Epithelial cell of proximal tubule (primary cell): Measurements from ENCODE around the gene CPLANE2. TPM values are rescaled to one million over a fixed set of nuclear protein-coding genes. Genes with fewer than 3 reads are reported as not detected.
"Not testable (repeated sequence)": the region's sequence is repeated elsewhere in the genome, so short reads cannot be mapped to it uniquely, and the experiment has no call there.

Source experiments
- DNase-seq: peaks from one replicate; pipeline ENCODE4 v3.0.0-alpha.2; 2011; ENCODE audit warnings: low read depth
- H3K4me3 ChIP-seq: 2 replicates; pipeline ENCODE4 v1.5.1; 2011; ENCODE audit warnings: low read depth, mild to moderate bottlenecking, low read length
- total RNA-seq: library from RNA; depleted of rRNA; stranded (reverse); fragments of >200 nt; gene quantifications from 2 replicates; pipeline ENCODE4 v1.2.3, GENCODE V29; 2015
- TF ChIP-seq, protein P1 (sequence below): conservative IDR thresholded peaks from 2 replicates; pipeline ENCODE4 v1.5.1; 2012; ENCODE audit warnings: low read depth, mild to moderate bottlenecking, low read length

CPLANE2 gene
- total RNA-seq, 1 donor from 2014 or later, result 2.5 TPM

DNA sequence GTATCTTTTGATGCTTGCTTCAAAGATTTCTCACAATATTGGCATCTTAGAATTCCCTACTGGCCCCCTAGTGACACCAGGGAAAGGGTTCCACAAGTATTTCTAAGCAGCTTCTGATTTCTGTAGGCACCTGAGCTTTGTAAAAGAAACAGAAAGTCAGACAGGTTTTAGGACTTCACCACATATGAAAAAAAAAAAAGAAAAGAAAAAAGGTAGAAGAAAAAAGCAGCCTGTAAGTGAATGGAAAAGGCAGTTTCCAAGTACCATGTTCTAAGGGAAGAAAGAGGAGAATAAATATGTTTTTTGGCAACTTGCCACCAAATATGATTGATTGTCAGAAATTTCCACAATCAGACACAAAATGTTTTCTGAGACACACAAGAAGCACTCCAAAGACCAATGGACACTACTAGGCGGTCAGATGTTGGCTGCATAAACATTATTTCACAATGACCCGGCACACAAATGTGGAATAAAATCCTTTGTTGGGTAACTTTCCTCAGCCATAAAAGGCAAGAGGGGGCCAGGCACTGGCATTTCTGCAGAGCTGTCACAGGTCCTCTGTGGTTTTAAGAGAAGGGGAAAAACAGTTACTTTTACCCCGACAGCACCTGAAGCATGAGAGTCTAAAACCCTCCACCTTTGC lies 12.7 kb upstream of the CPLANE2 start:
- TF ChIP-seq, protein P1, sequence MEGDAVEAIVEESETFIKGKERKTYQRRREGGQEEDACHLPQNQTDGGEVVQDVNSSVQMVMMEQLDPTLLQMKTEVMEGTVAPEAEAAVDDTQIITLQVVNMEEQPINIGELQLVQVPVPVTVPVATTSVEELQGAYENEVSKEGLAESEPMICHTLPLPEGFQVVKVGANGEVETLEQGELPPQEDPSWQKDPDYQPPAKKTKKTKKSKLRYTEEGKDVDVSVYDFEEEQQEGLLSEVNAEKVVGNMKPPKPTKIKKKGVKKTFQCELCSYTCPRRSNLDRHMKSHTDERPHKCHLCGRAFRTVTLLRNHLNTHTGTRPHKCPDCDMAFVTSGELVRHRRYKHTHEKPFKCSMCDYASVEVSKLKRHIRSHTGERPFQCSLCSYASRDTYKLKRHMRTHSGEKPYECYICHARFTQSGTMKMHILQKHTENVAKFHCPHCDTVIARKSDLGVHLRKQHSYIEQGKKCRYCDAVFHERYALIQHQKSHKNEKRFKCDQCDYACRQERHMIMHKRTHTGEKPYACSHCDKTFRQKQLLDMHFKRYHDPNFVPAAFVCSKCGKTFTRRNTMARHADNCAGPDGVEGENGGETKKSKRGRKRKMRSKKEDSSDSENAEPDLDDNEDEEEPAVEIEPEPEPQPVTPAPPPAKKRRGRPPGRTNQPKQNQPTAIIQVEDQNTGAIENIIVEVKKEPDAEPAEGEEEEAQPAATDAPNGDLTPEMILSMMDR, result no peak
- DNase-seq, result no peak
- H3K4me3 ChIP-seq, result no peak overlapping the region

DNA sequence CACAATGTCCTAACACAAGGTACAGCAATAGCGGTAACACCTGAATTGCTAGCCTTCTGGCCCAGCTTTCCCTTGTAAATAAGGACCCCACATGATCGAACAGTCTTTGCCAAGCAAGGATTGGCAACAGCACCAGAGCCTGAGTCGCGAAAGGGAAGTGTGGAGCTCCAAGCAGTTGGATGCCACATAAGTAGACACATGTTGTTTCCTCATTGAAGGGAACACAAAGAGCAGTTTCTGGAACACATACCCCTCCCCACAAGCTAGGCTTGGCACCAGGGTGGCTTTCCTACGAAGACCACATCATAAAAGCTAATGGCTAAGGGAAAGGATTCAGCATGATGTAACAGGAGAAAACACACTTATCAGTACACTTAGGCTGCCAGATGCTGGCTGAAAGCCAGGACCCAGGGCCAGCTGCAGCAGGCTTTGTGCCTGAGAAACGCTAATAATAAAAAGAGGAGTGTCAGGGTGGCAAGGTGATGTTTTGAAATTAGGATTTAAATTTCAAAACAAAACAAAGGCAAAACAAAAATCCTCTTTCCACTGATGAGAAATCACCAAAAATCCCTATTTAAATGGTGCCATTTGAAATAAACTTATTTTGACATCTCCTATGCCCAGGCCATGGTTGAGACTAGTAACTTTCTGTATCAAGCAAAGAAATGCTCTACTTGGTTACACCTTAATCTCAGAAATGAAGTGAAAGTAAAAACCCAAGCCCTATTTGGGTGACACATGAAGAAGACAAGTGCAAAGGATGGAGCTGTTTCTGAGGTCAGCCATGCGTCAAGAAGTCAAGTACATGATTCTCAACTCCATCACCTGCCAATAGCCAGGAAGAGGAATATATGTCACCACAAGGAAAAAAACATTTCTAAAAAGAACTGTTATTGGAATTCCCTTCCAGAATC lies 11.9 kb upstream of the CPLANE2 start:
- TF ChIP-seq, protein P1, result no peak
- no peak for DNase-seq
- H3K4me3 ChIP-seq, result no peak overlapping the region

DNA sequence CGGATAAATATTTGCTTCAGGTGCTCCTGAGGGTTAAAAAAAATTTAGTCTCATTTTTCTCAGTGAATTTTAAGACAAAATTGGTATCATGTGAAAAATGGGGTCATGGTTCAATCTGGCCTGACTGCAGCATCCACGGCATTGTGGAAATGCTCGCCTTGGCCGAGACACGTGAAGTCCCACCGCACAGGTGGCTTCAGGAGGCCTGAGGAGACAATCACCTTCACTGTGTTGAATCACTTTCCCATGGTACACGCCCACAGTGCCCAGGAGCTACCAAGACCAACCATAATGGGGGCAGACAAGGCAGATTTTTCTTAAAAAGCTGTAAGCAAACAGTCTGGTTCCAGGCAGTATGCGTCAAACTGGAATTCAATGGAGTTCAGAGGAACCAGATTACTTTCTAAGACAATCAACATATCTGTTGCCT lies 11.0 kb upstream of the CPLANE2 start:
- TF ChIP-seq, protein P1, result no peak
- no peak for DNase-seq
- no peak overlapping the region for H3K4me3 ChIP-seq

DNA sequence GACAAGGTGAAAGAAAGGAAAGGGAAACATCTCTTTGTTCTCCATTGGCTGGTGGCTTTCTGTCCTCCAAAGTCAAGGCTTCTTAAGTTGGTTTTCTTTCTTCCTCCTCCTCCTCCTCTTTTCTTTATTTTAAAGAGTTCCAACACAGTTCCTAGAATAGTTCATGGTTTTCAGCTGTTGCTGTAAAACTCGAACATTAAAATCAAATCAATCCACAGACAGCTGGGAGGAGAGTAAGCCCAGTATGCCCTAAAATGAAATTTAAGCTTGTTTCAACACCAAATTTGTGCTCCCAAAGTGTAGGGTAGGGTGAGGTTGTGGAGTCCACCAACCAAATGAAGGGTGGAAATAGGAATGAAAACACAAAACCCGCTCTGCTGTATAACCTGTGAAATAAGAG lies 10.5 kb upstream of the CPLANE2 start:
- H3K4me3 ChIP-seq, result no peak overlapping the region
- no peak for DNase-seq
- TF ChIP-seq, protein P1, result no peak

DNA sequence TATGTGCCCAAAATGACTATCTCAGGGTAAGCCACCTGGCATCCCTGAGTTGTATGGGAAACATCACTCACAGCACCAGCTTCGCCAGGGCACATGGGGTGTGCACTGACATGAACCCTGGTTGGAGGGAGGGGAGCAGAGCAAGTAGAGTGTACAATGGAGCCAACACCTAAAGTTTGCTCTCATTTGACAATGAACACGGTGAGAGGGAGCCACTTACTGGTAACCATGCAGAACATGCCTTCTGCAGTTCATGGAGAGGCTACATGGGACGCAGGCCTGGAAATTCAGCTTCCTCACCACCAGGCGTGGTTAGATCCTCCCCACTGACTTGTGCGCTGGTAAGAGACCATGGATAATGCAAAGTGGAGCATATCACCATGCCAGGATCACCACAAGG lies 10.0 kb upstream of the CPLANE2 start:
- no peak for DNase-seq

DNA sequence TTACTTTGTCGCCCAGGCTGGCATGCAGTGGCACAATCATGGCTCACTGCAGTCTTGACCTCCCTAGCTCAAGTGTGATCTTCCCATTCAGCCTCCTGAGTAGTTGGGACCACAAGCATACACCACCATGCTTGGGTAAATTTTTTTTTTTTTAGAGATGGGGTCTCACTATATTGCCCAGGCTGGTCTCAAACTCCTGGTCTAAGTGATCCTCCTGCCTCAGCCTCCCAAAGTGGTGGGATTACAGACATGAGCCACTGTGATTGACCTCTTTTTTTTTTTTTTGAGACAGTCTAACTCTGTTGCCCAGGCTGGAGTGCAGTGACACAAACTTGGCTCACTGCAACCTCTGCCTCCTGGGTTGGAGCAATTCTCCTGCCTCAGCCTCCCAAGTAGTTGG lies 9.3 kb upstream of the CPLANE2 start:
- not testable (repeated sequence) for DNase-seq, H3K4me3 ChIP-seq

More for the DNA sequence above, 10.0 kb upstream of the CPLANE2 start:
- TF ChIP-seq, protein P1, result no peak
- H3K4me3 ChIP-seq, result no peak overlapping the region

DNA sequence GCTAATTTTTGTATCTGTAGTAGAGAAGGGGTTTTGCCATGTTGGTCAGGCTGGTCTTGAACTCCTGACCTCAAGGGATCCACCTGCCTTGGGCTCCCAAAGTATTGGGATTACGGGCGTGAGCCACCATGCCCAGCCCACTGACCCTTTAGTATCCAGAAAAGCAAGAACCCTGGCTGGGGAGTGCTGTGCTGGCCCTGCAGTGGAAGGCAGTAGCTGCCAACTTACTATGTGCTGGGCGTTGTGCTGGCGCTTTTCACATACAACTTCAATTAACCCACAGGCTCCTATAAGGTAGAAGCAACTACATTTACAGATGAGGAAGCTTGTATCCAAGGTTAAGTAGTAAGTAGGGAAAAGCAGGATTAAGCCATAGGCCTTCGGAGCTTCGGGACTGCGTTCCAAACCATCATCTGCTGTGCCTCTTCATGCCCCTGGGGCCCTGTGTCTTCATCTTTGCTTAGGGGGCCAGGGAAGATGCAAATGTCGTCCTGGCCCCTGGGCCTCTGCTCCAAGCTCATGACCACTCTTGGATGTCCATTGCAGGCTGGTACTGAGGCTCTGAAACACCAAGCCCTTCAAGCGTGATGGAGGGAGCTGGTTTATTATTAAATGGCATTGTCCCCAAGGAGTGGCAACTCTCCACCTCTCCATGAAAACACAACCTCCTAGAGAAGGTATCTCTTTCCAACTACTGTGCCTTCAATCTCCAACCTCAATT lies 8.7 kb upstream of the CPLANE2 start:
- no peak for DNase-seq
- TF ChIP-seq, protein P1, result no peak
- H3K4me3 ChIP-seq, result no peak overlapping the region
